Neuron (in vitro differentiated cells): ENCODE data around the gene DEUP1.
"Not testable (repeated sequence)": the region's sequence is repeated elsewhere in the genome, so short reads cannot be mapped to it uniquely, and the experiment has no call there.

ENCODE experiments used
- H2AFZ ChIP-seq: one replicate; pipeline ENCODE4 v1.6.1; 2013; ENCODE audit warnings: low read depth, mild to moderate bottlenecking, inconsistent platforms, low read length, moderate library complexity
- H3K27me3 ChIP-seq: one replicate; pipeline ENCODE4 v1.6.1; 2013; ENCODE audit warnings: low read length; ENCODE audit not compliant: insufficient read depth
- H3K36me3 ChIP-seq: one replicate; pipeline ENCODE4 v1.6.1; 2013; ENCODE audit warnings: low read length; ENCODE audit not compliant: insufficient read depth
- H3K4me1 ChIP-seq: one replicate; pipeline ENCODE4 v1.6.1; 2013; ENCODE audit warnings: low read length; ENCODE audit not compliant: insufficient read depth
- H3K4me3 ChIP-seq: 2 replicates; pipeline ENCODE4 v1.5.1; 2013; ENCODE audit warnings: mild to moderate bottlenecking, low read length, moderate library complexity
- H3K9me3 ChIP-seq: one replicate; pipeline ENCODE4 v1.6.1; 2013; ENCODE audit warnings: low read length

DEUP1 gene, protein sequence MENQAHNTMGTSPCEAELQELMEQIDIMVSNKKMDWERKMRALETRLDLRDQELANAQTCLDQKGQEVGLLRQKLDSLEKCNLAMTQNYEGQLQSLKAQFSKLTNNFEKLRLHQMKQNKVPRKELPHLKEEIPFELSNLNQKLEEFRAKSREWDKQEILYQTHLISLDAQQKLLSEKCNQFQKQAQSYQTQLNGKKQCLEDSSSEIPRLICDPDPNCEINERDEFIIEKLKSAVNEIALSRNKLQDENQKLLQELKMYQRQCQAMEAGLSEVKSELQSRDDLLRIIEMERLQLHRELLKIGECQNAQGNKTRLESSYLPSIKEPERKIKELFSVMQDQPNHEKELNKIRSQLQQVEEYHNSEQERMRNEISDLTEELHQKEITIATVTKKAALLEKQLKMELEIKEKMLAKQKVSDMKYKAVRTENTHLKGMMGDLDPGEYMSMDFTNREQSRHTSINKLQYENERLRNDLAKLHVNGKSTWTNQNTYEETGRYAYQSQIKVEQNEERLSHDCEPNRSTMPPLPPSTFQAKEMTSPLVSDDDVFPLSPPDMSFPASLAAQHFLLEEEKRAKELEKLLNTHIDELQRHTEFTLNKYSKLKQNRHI

DNA sequence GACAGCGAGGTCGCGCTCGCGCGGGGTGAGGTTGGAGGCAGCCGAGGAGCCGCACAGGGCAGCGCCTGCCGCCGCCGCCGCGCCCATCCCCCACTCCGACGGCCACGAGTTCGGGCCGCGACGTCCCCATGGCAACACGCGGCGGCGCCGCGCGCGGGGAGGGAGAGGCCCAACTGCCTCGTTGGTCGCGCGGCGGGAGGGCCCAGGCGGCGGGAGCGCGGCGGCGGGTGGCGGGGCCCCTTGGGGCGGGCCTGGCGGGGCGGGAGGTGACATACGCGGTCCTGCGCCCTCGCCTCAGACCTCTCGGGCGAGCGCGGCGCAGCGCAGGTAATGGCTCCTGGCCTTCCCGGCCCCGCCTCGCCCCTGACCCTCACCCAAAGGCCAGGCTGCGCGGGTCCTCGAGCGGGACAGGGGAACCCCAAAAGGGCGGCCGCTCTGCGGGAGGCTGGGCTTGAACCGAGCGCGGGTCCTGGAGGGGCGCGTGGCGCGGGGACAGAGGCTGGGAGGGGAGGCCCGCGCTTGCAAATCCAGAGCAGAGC is at the start of gene DEUP1:
Gene DEUP1, plus strand, starts transcription at position 297 of the 539 bp plus-strand sequence. CDS start 1,518 bp downstream, outside the sequence.
- H3K27me3 ChIP-seq: peaks cover 13% of the 10 kb centered on the region
- H3K36me3 ChIP-seq: no peaks in the 10 kb centered on the region
- H3K9me3 ChIP-seq: no peaks in the 10 kb centered on the region
- H3K4me1 ChIP-seq: no peaks in the 10 kb centered on the region
- H2AFZ ChIP-seq: no peak within 1 kb of the TSS
- H3K4me3 ChIP-seq: peak within 1 kb of the TSS; percentile 12

DNA sequence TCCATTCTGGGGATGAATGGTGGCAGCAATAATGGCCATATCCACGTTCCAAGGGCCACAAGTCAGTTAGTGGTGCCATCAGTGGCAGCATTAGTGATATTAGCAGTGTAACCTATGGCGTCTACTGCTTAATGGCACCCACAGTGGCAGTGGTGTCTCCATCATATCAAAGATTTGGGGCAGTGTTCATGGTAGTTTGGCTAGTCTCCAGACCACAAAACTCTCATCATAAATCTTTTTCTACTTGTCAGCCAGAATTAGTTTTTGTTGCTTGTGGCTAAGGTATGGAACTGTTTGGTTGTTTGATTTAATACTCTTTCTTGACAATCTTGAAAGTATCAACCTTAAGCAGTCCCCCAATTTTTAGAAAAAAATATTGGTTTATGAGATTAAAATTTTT is 45.1 kb upstream of the DEUP1 start:
- no peaks in the 10 kb centered on the region for H3K4me1 ChIP-seq
- H3K27me3 ChIP-seq: no peaks in the 10 kb centered on the region
- no peaks in the 10 kb centered on the region for H3K9me3 ChIP-seq
- H2AFZ ChIP-seq: no peak overlapping the region
- no peak overlapping the region for H3K4me3 ChIP-seq
- H3K36me3 ChIP-seq: no peaks in the 10 kb centered on the region

DNA sequence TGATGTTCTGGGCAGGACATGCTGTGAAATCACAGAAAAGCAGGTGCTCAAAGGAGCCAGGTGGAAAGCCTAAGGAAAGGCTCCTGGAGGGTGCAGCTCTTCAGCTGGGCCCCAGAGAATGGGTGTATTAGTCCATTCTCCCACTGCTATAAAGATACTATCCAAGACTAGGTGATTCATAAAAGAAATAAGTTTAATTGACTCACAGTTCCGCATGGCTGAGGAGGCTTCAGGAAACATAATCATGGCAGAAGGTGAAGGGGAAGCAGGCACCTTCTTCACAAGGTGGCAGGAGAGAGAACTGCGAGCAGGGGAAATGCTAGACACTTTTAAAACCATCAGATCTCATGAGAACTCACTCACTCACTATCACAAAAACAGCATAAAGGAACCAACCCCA is 43.1 kb upstream of the DEUP1 start:
- Histone ChIP-seq H2AFZ (no peak overlapping the region), H3K27me3 (no peaks in the 10 kb centered on the region), H3K36me3 (no peaks in the 10 kb centered on the region), H3K9me3 (no peaks in the 10 kb centered on the region), H3K4me3 (no peak overlapping the region), H3K4me1 (peaks cover 8% of the 10 kb centered on the region)

DNA sequence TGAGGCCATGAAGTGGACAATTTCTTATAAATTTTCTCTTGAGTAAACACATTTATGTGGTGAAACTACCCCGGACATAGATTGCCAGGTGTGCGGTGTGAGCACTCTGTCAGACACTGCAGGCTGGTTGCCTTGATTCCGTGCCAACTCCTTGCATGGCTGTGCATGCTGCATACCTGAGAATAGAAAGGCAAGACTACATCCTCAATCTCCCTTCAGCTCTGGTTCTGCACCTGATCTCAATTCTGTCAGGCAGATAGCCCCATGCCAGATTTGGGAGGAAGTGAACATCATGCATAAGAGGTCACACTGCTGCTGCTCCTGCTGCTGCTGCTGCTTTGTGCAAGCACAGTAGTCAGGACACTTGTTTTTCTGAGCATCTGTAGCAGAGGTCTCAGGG is 42.5 kb upstream of the DEUP1 start:
- no peak overlapping the region for H2AFZ ChIP-seq
- H3K9me3 ChIP-seq: no peaks in the 10 kb centered on the region
- no peaks in the 10 kb centered on the region for H3K36me3 ChIP-seq
- peaks cover 8% of the 10 kb centered on the region for H3K4me1 ChIP-seq
- no peaks in the 10 kb centered on the region for H3K27me3 ChIP-seq
- no peak overlapping the region for H3K4me3 ChIP-seq

DNA sequence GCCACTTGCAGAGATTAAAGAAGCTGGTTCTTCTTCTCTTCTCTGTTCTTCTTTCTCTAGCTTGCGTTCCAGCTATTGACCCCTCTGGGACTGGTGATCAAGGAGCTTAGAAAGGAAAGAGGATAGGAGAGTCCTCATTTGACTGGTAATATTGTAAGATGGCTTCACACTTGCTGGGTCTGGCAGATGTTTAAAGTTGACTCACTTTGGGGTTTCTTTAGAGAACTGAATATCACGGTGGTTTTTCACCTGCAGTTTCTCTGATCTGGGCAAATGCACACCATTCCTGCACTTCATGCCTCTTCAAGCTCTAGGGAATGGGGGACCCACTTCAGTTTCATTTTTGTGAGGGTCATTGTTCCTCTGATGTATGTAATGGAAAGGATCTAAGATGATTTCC is 41.8 kb upstream of the DEUP1 start:
- Histone ChIP-seq H2AFZ (no peak overlapping the region), H3K4me1 (peaks cover 8% of the 10 kb centered on the region), H3K4me3 (no peak overlapping the region), H3K9me3 (no peaks in the 10 kb centered on the region), H3K27me3 (no peaks in the 10 kb centered on the region), H3K36me3 (no peaks in the 10 kb centered on the region)

DNA sequence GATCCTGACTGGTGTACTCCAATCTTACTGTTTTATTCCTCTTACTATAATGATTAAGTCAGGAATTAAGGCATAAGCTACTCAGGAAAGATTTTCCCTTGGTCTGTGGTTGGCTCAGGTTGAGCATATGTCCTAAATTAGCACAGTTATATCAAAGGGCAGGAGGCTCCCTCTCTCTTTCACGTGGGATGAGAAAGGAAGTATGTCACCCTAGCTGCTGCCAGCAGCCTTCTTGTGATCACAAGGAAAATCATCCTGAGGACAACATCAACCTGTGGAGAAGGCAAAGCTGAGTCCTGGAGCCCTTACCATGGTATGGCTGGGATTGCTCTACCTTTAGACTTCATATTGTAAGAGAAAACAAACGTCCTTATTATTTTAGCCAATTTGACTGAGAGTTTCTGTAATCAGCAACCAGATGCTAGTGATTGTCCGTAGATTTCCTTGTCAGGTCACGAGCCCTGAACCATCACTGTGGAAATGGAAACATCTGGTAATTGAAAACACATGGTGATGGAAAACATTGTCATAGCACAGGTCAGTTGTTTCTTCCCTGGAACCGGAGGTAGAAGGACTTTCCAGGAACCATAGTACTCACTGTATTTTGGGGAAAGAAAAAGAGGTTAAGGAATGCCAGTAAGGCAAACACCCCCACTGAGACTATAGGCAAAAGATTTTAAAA is 40.6 kb upstream of the DEUP1 start:
- H3K27me3 ChIP-seq: no peaks in the 10 kb centered on the region
- no peaks in the 10 kb centered on the region for H3K9me3 ChIP-seq
- peaks cover 8% of the 10 kb centered on the region for H3K4me1 ChIP-seq
- H3K4me3 ChIP-seq: no peak overlapping the region
- H3K36me3 ChIP-seq: no peaks in the 10 kb centered on the region
- no peak overlapping the region for H2AFZ ChIP-seq

DNA sequence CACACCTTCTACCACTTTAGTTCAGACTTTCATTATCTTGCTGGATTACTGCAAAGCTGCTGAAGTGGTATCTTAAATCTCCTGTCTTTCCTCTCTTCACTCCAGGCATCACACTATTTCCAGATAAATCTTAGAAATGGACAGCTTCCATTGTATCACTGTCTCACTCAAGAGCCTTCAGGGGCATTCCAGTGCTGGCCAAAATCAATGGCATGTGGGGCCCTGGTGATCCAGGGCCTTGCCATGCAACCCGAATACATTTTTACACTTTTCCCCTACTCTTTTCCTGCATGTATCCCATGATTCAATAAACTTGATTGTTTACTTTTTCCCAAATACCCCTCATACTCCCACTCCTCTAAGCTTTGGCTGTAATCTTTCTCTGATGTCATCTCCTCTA is 39.4 kb upstream of the DEUP1 start:
- no peak overlapping the region for H2AFZ ChIP-seq
- H3K9me3 ChIP-seq: no peaks in the 10 kb centered on the region
- H3K27me3 ChIP-seq: no peaks in the 10 kb centered on the region
- no peaks in the 10 kb centered on the region for H3K36me3 ChIP-seq
- peaks cover 8% of the 10 kb centered on the region for H3K4me1 ChIP-seq
- no peak overlapping the region for H3K4me3 ChIP-seq

DNA sequence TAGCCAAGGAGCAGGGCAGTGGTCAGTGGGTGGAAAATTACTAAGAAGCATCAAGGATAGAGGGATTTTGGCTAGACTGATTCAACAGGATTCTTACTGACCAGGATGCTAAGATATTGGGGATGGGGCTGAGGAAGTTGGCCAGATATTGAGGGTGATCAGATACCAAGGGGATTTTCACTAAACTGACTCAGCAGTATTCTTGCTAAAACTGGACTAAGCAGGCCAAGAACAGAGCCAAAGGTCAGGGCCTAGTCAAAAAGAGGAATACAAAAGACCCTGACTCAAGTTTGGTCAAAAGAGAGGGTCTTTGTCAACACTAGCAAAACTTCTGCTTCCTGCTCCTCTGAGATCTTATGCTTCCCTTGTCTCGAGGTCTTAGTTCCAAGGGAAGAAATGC is 38.6 kb upstream of the DEUP1 start:
- H3K4me3 ChIP-seq: no peak overlapping the region
- no peaks in the 10 kb centered on the region for H3K36me3 ChIP-seq
- peak overlapping the region; percentile 29 for H2AFZ ChIP-seq
- no peaks in the 10 kb centered on the region for H3K9me3 ChIP-seq
- peaks cover 8% of the 10 kb centered on the region for H3K4me1 ChIP-seq
- no peaks in the 10 kb centered on the region for H3K27me3 ChIP-seq

DNA sequence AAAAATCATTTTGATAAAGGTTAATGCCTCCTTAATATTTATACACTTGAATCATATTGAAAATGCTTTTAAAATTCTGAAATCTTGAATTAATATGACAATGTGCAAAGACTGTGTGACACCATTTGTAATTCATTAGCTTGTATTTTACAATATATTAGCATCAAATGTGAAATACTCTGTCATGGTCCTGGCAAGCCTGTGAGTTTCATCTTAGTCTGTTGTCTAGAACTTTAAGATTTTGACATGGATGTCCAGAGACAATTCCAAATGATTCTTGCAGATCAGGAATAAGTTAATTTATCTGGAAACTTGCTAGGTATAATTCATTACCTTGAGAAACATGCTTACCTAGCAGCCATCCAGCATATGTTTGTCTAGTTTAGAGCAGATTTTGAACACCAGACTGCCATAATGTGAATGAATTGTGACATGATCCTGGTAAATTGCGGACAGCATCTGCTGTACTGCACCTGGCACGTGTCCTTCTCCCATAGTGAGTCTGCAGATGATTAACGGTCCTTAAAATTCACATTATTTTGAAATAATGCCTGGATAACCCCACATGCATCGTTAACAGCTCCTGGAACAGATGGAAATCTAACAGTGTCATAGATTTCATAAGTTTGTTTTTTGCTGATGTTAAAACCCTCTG is 34.5 kb upstream of the DEUP1 start:
- H3K4me1 ChIP-seq: peaks cover 8% of the 10 kb centered on the region
- H3K4me3 ChIP-seq: no peak overlapping the region
- no peak overlapping the region for H2AFZ ChIP-seq
- H3K36me3 ChIP-seq: no peaks in the 10 kb centered on the region
- H3K9me3 ChIP-seq: no peaks in the 10 kb centered on the region
- H3K27me3 ChIP-seq: no peaks in the 10 kb centered on the region

DNA sequence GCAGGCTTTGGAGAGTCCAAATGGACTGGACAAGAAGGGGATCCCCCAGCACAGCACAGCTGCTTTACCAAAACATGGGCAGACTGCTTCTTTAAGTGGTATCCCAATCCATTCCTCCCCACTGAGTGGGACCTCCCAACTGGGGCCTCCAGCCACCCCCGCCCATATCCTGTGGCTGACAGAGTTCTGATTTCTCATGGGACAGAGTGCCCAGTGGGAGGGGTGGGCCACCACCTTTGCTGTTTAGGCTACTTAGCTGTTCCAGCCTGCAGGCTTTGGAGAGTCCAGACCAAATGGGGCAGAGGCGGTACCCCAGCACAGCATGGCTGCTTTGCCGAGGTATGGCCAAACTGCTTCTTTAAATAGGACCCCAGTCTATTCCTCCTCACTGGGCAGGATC is 26.9 kb upstream of the DEUP1 start:
- Histone ChIP-seq H3K27me3 (no peaks in the 10 kb centered on the region), H3K4me1 (no peaks in the 10 kb centered on the region), H3K36me3 (no peaks in the 10 kb centered on the region), H3K4me3 (no peak overlapping the region), H2AFZ (no peak overlapping the region), H3K9me3 (no peaks in the 10 kb centered on the region)

DNA sequence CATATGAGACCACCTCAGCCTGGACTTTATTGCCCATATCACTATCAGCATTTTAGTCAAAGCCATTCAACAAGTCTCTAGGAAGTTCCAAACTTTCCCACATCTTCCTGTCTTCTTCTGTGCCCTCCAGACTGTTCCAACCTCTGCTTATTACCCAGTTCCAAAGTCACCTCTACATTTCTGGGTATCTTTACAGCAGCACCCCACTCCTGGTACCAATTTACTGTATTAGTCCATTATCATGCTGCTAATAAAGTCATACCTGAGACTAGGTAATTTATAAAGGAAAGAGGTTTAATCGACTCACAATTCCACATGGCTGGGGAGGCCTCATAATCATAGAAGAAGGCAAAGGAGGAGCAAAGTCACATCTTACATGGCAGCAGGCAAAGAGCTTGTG is 16.1 kb upstream of the DEUP1 start:
- not testable (repeated sequence) for H3K4me1 ChIP-seq, H3K4me3 ChIP-seq, H3K36me3 ChIP-seq, H3K27me3 ChIP-seq, H2AFZ ChIP-seq
- peaks cover 11% of the 10 kb centered on the region for H3K9me3 ChIP-seq

DNA sequence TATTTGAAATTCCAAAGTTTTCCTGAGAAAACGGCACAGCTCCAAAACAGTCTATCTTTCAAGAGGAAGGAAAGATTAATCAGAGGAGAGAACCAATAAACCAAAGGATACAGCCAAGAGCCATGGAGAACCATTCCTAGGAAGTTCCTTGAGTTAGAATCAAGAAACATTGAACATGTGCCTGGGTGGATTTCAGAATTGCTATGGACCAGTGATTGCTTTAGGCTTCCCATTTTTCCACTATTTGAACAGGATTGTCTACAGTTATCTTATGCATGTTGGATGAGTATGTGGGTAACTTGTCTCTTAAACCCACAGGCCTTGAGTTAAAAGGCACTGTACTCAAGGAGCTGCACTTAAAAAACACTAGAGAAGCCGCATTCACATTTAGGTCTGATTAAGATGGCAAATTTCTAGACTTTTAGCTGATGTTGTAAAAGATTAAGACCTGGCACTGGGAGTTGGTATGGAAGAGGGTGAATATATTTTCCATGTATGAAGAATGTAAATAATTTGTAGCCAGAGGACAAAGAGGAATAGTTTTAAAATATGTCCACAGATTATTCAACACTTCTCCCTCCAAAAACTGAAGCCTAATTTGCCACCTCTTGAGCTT is 11.2 kb upstream of the DEUP1 start:
- H3K4me3 ChIP-seq: no peak overlapping the region
- H3K27me3 ChIP-seq: no peaks in the 10 kb centered on the region
- H3K9me3 ChIP-seq: peaks cover 4% of the 10 kb centered on the region
- no peaks in the 10 kb centered on the region for H3K36me3 ChIP-seq
- no peaks in the 10 kb centered on the region for H3K4me1 ChIP-seq
- H2AFZ ChIP-seq: no peak overlapping the region
